NCI-H1930 (cell line): ENCODE results near the gene PLA2G12A.
"Not testable (repeated sequence)": the region's sequence is repeated elsewhere in the genome, so short reads cannot be mapped to it uniquely, and the experiment has no call there.

Source experiments
- DNase-seq, 2 experiments: peaks; one replicate each; lab custom pipeline; 2025; lab: John Stamatoyannopoulos, UW

PLA2G12A gene

DNA sequence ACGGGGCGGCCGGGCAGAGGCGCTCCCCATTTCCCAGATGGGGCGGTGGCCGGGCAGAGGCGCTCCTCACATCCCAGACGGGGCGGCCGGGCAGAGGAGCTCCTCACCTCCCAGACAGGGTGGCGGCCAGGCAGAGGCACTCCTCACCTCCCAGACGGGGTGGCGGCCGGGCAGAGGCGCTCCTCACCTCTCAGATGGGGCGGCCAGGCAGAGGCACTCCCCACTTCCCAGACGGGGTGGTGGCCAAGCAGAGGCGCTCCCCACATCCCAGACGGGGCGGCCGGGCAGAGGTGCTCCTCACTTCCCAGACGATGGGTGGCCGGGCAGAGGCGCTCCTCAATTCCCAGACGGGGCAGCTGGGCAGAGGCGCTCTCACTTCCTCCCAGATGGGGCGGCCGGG, 51.4 kb downstream of the PLA2G12A start:
- not testable (repeated sequence) for DNase-seq

GRCh38 chr4:109676886-109677285, 53.0 kb downstream of the PLA2G12A start:
- DNase-seq = no peak

- DNase-seq = no peak
These were observed 54.0 kb downstream of the PLA2G12A start for GRCh38 chr4:109675843-109676242.

- no peak for DNase-seq
These were observed 54.7 kb downstream of the PLA2G12A start for GRCh38 chr4:109675181-109675580.

DNA sequence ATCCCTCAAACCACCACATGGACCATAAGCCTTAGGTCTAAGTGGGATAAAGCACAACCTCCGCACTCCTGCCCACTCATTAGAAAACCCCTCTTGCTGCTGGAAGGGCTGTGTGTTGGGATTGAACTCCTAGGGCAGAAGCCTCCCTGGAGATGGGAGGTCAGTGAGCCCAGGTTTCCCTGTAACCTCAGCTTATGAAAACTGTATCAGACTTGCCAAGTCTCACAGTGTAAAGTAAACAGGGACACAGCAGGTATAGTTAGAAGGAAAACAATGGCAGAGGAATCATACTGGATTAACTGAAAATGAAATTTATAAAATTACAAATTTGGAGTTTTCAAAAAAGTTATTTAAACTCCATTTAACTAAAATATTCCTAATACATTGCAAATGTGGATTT, 56.6 kb downstream of the PLA2G12A start:
- DNase-seq = no peak

DNA sequence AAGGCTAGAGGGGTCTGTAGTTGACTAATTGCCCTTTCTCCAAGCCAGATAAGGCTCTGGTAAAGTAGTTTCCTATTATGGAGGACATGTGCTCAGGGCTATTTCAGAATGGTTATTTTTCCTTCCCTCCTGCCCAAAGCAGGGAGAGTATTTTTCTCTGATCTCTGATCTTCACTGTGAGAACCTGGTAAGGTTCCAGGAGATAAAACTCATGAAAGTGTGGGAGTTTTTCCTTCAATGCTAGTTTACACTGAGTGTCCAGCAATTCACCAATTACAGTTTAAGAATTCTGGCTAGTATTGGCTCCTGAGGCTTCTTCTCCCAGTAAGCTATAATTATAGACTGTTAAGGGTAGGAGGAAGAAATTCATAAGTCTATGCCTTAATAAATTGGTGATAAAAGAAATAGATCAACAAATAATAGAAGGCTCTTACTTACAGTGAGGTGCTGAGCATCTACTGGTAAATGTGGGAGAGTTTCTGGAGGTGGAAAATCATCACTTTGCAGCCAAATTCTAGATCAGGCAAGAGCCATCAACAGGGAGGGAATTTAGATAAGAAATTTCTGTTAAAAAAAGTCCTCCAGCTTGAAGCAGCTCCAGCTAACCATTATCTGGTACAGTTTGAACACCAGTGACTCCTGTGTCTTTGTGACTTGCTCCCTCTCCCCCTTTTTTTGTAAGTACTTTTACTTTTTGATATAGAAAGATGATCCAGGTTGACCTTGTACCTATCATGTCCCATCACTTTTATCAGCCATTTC, 57.5 kb downstream of the PLA2G12A start:
- DNase-seq = no peak

GRCh38 chr4:109671350-109671749, 58.5 kb downstream of the PLA2G12A start:
- DNase-seq = no peak

DNA sequence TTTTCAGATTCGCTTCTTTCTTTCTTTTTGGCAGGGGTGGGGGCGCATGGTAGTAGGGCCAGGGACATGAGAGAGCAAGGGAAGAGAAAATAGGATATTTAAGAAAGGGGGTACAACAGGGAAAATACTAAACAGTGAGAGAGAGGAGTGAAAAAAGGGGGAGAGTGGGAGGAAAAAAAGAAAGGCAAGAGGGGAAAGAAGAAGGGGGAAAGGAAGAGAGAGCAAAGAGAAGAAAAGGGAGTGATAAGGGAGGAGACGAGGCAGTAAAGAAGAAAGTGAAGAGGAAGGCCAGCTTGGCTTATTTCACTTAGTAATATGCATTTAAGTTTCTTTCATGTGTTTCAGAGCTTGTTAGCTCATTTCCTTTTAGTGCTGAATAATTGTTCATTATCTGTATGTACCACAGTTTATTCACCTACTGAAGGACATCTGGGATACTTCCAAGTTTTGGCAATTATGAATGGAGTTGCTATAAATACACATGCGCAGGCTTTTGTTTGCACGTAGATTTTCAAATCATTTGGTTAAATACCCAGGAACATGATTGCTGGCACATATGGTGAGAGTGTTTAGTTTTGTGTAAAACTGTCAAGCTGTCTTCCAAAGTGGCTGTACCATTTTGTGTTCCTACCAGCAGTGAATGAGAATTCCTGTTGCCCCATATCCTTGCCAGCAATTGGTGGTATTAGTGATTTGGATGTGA, 63.9 kb downstream of the PLA2G12A start:
- DNase-seq = peak in 1 of 2 experiments; percentile 3

DNA sequence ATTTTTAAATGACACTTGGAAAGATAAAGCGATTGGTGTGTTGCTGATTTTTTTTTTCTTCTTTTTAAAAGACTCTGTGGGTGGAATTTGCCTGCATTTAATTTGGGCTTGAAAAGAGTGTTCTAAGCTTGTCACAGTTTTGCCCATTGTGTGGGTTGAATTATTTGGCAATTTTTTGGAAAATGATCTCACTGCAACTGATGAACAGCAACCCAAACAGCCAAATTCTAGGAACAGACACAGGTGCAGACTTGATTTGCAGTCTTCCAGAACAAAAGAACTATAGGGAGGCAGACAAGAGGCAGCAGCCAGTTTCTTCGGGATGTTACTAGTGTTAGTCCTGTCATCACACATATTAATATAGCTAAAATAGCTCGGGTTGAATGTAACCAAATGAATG, 67.1 kb downstream of the PLA2G12A start:
- no peak for DNase-seq

DNA sequence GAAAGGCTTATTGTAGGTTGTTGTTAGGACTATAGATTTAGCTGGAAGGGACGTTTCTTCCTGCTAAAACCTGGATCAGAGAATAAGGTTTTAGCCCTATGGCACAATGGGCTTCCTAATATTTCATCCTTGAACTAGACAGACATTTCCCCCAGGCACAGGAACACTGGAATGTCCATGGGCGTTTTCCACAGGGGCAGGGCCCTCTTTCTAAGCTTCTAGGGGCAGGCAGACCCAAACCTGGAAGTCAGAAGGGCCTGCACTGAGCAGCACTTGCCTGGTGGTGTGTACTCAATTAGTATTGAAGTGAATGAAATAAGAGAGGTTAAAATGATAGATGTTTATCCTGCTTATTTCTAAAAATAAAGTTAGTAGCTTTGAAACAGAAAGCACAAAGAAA, 67.8 kb downstream of the PLA2G12A start:
- no peak for DNase-seq
